KMS-11 (cell line): Measurements from ENCODE around the gene C9orf72.

Source experiments
- H2AFZ ChIP-seq: fragments of 200-600 bp; sonication (generic); 2 replicates; pipeline ENCODE4 v1.6.1; 2016; ENCODE audit warnings: antibody characterized with exemption, mixed run types, low read depth
- H3K27ac ChIP-seq: fragments of 200-600 bp; sonication (generic); 2 replicates; pipeline ENCODE4 v1.6.1; 2016; ENCODE audit warnings: mild to moderate bottlenecking, mixed run types
- H3K27me3 ChIP-seq: fragments of 200-600 bp; sonication (generic); 2 replicates; pipeline ENCODE4 v1.6.1; 2017; ENCODE audit warnings: mild to moderate bottlenecking, low read depth, mixed run types, moderate library complexity; ENCODE audit not compliant: insufficient read depth
- H3K36me3 ChIP-seq: fragments of 200-600 bp; sonication (generic); 2 replicates; pipeline ENCODE4 v1.6.1; 2017; ENCODE audit warnings: mild to moderate bottlenecking, mixed run types; ENCODE audit not compliant: insufficient read depth
- H3K4me1 ChIP-seq: fragments of 200-600 bp; sonication (generic); 2 replicates; pipeline ENCODE4 v1.6.1; 2016; ENCODE audit warnings: mild to moderate bottlenecking, low read depth, mixed run types; ENCODE audit not compliant: poor library complexity, severe bottlenecking
- H3K4me2 ChIP-seq: fragments of 200-600 bp; sonication (generic); 2 replicates; pipeline ENCODE4 v1.7.0; 2016; ENCODE audit warnings: mild to moderate bottlenecking, mixed run types
- H3K4me3 ChIP-seq: fragments of 200-600 bp; sonication (generic); IDR thresholded peaks from 2 replicates; pipeline ENCODE4 v1.6.1; 2017; ENCODE audit warnings: low read depth, low read length, mixed read lengths; ENCODE audit not compliant: insufficient read depth
- H3K79me2 ChIP-seq: fragments of 200-600 bp; sonication (generic); 2 replicates; pipeline ENCODE4 v1.6.1; 2016; ENCODE audit warnings: low read depth, mixed run types; ENCODE audit not compliant: insufficient read depth
- H3K9ac ChIP-seq: fragments of 200-600 bp; sonication (generic); 2 replicates; pipeline ENCODE4 v1.6.1; 2016; ENCODE audit warnings: mild to moderate bottlenecking, mixed run types
- H4K20me1 ChIP-seq: fragments of 200-600 bp; sonication (generic); 2 replicates; pipeline ENCODE4 v1.6.1; 2016; ENCODE audit warnings: mild to moderate bottlenecking, mixed run types; ENCODE audit not compliant: insufficient read depth
- TF ChIP-seq, protein P1 (sequence below): fragments of 200-600 bp; sonication (generic); conservative IDR thresholded peaks from 2 replicates; pipeline ENCODE4 v1.6.1; 2017; ENCODE audit warnings: low read depth, mild to moderate bottlenecking, antibody characterized with exemption, low read length, moderate library complexity, mixed read lengths

Gene C9orf72

DNA sequence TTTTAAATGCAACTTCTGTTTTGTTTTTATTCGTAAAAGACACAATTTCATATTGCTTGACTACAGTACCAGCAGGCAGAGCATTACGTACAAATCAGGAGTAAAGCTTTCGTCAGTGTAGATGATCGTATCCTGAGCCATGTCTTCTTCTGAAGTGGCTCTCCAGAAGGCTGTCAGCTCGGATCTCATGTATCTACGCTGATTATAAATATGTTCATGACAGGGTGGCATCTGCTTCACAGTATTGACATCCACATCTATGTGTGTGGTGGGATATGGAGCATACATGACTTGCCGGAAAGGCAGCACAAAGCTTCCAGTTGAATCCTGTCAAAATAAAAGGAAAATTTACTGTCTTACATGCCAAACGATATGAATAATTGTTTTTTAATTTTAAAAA lies 16.8 kb downstream of the C9orf72 start:
- no peak overlapping the region for H3K4me2 ChIP-seq
- no peaks in the 10 kb centered on the region for H4K20me1 ChIP-seq
- H3K36me3 ChIP-seq, result no peaks in the 10 kb centered on the region
- TF ChIP-seq, protein P1, sequence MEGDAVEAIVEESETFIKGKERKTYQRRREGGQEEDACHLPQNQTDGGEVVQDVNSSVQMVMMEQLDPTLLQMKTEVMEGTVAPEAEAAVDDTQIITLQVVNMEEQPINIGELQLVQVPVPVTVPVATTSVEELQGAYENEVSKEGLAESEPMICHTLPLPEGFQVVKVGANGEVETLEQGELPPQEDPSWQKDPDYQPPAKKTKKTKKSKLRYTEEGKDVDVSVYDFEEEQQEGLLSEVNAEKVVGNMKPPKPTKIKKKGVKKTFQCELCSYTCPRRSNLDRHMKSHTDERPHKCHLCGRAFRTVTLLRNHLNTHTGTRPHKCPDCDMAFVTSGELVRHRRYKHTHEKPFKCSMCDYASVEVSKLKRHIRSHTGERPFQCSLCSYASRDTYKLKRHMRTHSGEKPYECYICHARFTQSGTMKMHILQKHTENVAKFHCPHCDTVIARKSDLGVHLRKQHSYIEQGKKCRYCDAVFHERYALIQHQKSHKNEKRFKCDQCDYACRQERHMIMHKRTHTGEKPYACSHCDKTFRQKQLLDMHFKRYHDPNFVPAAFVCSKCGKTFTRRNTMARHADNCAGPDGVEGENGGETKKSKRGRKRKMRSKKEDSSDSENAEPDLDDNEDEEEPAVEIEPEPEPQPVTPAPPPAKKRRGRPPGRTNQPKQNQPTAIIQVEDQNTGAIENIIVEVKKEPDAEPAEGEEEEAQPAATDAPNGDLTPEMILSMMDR, result no peak
- H3K4me1 ChIP-seq, result no peaks in the 10 kb centered on the region
- H3K9ac ChIP-seq, result no peak overlapping the region
- no peaks in the 10 kb centered on the region for H3K27me3 ChIP-seq
- no peak overlapping the region for H2AFZ ChIP-seq
- H3K27ac ChIP-seq, result no peak overlapping the region
- H3K79me2 ChIP-seq, result no peaks in the 10 kb centered on the region
- no peak overlapping the region for H3K4me3 ChIP-seq

DNA sequence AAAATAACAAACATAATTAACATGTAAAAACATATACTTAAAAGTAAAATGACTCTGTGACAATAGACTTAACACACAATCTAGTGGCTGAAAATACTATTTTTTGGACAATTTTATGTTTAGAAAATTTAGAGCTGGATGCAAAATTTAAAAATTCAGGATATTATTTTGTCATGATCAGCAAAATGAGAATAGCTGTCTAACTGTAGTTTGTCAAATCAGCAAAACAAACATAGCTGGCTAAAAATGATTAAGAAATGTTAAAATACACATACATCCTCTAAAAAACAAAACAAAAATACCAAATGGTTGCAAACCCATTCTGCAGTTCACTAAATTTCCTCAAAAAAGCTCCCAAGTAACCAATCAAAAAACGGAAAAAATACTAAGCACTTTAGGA lies 18.6 kb downstream of the C9orf72 start:
- Histone ChIP-seq H3K4me3 (no peak overlapping the region), H3K4me1 (no peaks in the 10 kb centered on the region), H3K9ac (no peak overlapping the region), H3K79me2 (no peaks in the 10 kb centered on the region), H3K27ac (no peak overlapping the region), H3K4me2 (no peak overlapping the region), H3K36me3 (no peaks in the 10 kb centered on the region), H4K20me1 (no peaks in the 10 kb centered on the region), H2AFZ (no peak overlapping the region), H3K27me3 (no peaks in the 10 kb centered on the region)
- TF ChIP-seq, protein P1, result no peak

DNA sequence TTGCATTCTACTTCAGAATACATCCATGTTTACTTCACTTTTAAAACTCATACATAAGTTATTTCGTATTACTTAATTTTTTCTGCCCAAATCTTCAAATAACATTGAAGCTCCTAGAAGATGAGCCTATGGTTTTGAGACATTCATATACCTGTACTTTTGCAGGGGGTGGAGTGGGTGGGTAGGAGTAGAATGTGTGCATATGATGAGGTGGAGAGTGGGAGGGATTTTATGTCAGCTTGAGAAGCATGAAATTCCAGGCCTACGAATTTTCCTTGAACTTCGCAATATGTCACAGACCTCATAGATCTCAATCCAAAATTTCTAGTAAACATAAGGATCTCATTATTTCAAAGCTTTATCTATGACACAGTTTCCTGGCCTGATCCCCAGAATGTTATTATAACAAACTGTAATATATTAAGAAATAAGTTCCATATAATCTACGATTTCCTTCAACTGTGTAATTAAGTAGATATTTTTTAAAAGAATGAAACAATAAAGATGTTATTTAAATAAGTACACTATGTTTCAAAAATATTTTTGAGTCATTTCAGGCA lies 24.0 kb downstream of the C9orf72 start:
- no peak overlapping the region for H3K4me2 ChIP-seq
- no peaks in the 10 kb centered on the region for H4K20me1 ChIP-seq
- TF ChIP-seq, protein P1, result no peak

DNA sequence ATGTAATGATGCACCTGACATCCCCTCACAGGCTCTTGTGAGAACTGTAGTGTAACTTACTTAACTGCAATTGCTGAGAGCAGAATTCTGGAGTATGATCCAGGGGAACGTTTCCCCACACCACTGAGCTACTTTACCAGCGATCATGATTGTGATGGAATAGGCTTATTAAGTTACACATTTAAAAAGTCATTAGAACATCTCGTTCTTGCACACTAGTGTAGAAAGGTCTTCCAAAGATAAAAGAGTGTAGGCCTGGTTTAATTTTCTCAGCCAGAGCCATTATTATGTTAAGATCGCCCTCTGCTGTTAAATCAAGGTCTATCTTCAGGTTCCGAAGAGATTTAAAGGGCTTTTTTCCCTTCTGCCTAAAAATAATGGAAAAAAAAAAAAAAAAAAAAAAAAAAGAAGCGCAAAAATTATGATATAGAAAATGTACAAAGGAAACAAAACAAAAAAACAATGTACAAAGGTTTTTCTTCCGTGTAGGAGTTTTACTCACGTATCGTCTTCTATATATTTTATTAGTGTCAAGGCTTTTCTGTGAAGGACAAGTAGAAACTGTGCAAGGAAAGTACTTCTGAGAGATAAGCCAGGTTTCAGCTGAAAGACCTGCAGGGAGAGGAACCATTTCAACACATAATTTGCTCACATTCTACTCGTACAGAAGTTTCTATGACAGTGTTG lies 25.1 kb downstream of the C9orf72 start:
- Histone ChIP-seq H3K27ac (no peak overlapping the region), H3K79me2 (no peaks in the 10 kb centered on the region), H3K4me1 (no peaks in the 10 kb centered on the region), H3K4me3 (no peak overlapping the region), H2AFZ (no peak overlapping the region), H3K36me3 (no peaks in the 10 kb centered on the region), H3K27me3 (no peaks in the 10 kb centered on the region), H3K9ac (no peak overlapping the region), H4K20me1 (no peaks in the 10 kb centered on the region), H3K4me2 (no peak overlapping the region)
- TF ChIP-seq, protein P1, result peak; percentile 52; the same call in 1 of the 2 replicates

More for the DNA sequence above, 24.0 kb downstream of the C9orf72 start:
- H3K79me2 ChIP-seq, result no peaks in the 10 kb centered on the region
- H2AFZ ChIP-seq, result no peak overlapping the region
- no peak overlapping the region for H3K9ac ChIP-seq
- H3K27me3 ChIP-seq, result no peaks in the 10 kb centered on the region
- no peak overlapping the region for H3K27ac ChIP-seq
- H3K4me3 ChIP-seq, result no peak overlapping the region
- H3K36me3 ChIP-seq, result no peaks in the 10 kb centered on the region
- H3K4me1 ChIP-seq, result no peaks in the 10 kb centered on the region
